ENCODE measurements around the gene TSHZ2.

The TSHZ2 gene

GRCh38 chr20:52972190-52972937 is at the start of gene TSHZ2:
TSS of gene TSHZ2 (plus strand) at chr20:52972358. CDS start at chr20:52973294, 936 bp downstream.
- Histone ChIP-seq H3K27me3 (ENCODE audit: control insufficient read depth, insufficient read depth, low read length) (no peaks in the 10 kb centered on the region; the same call in 1 of the 2 replicates), H3K36me3 (ENCODE audit: control insufficient read depth, insufficient read depth, low read length) (no peaks in the 10 kb centered on the region), H3K27ac (ENCODE audit: low read length) (no peak within 1 kb of the TSS), H3K9me3 (ENCODE audit: control insufficient read depth, insufficient read depth, low read length) (no peaks in the 10 kb centered on the region), H3K4me1 (ENCODE audit: control insufficient read depth, insufficient read depth, low read length) (no peaks in the 10 kb centered on the region), H3K4me3 (ENCODE audit: low read length) (peak within 1 kb of the TSS; percentile 88; the same call in 1 of the 2 replicates)
- WGBS (ENCODE audit: insufficient coverage, insufficient read length) = no CpG with 5 or more reads among the region's 41 CpGs
- DNase-seq (ENCODE audit: low read depth, low spot score) = no peak

- no CpG with 5 or more reads among the region's 2 CpGs for WGBS (ENCODE audit: insufficient coverage, insufficient read length)
- DNase-seq (ENCODE audit: low read depth, low spot score) = no peak
- no peak overlapping the region for H3K27ac ChIP-seq (ENCODE audit: low read length)
- no peaks in the 10 kb centered on the region for H3K36me3 ChIP-seq (ENCODE audit: control insufficient read depth, insufficient read depth, low read length)
- H3K4me1 ChIP-seq (ENCODE audit: control insufficient read depth, insufficient read depth, low read length) = no peaks in the 10 kb centered on the region
- H3K4me3 ChIP-seq (ENCODE audit: low read length) = no peak overlapping the region
- no peaks in the 10 kb centered on the region for H3K9me3 ChIP-seq (ENCODE audit: control insufficient read depth, insufficient read depth, low read length)
- no peaks in the 10 kb centered on the region for H3K27me3 ChIP-seq (ENCODE audit: control insufficient read depth, insufficient read depth, low read length)
Measured at GRCh38 chr20:52922436-52922835, 49.7 kb upstream of the TSHZ2 start.

- H3K27ac ChIP-seq (ENCODE audit: low read length) = no peak overlapping the region
- DNase-seq (ENCODE audit: low read depth, low spot score) = no peak
- no peak overlapping the region for H3K4me3 ChIP-seq (ENCODE audit: low read length)
- 100% methylated on average over 2 of the region's 8 CpGs for WGBS (ENCODE audit: insufficient coverage, insufficient read length)
- no peaks in the 10 kb centered on the region for H3K27me3 ChIP-seq (ENCODE audit: control insufficient read depth, insufficient read depth, low read length)
- H3K4me1 ChIP-seq (ENCODE audit: control insufficient read depth, insufficient read depth, low read length) = no peaks in the 10 kb centered on the region
- H3K36me3 ChIP-seq (ENCODE audit: control insufficient read depth, insufficient read depth, low read length) = no peaks in the 10 kb centered on the region
- H3K9me3 ChIP-seq (ENCODE audit: control insufficient read depth, insufficient read depth, low read length) = no peaks in the 10 kb centered on the region
Measured at GRCh38 chr20:52923123-52923937, 48.8 kb upstream of the TSHZ2 start.

GRCh38 chr20:52924411-52925271 is 47.5 kb upstream of the TSHZ2 start:
- Histone ChIP-seq H3K27me3 (ENCODE audit: control insufficient read depth, insufficient read depth, low read length) (no peaks in the 10 kb centered on the region), H3K36me3 (ENCODE audit: control insufficient read depth, insufficient read depth, low read length) (no peaks in the 10 kb centered on the region), H3K4me3 (ENCODE audit: low read length) (no peak overlapping the region), H3K4me1 (ENCODE audit: control insufficient read depth, insufficient read depth, low read length) (no peaks in the 10 kb centered on the region), H3K9me3 (ENCODE audit: control insufficient read depth, insufficient read depth, low read length) (no peaks in the 10 kb centered on the region), H3K27ac (ENCODE audit: low read length) (no peak overlapping the region)
- no CpG with 5 or more reads among the region's 9 CpGs for WGBS (ENCODE audit: insufficient coverage, insufficient read length)
- no peak for DNase-seq (ENCODE audit: low read depth, low spot score)

GRCh38 chr20:52926505-52926904 is 45.7 kb upstream of the TSHZ2 start:
- no peaks in the 10 kb centered on the region for H3K9me3 ChIP-seq (ENCODE audit: control insufficient read depth, insufficient read depth, low read length)
- H3K27ac ChIP-seq (ENCODE audit: low read length) = no peak overlapping the region
- no CpG with 5 or more reads among the region's 1 CpG for WGBS (ENCODE audit: insufficient coverage, insufficient read length)
- H3K4me1 ChIP-seq (ENCODE audit: control insufficient read depth, insufficient read depth, low read length) = no peaks in the 10 kb centered on the region
- no peak overlapping the region for H3K4me3 ChIP-seq (ENCODE audit: low read length)
- H3K27me3 ChIP-seq (ENCODE audit: control insufficient read depth, insufficient read depth, low read length) = no peaks in the 10 kb centered on the region
- H3K36me3 ChIP-seq (ENCODE audit: control insufficient read depth, insufficient read depth, low read length) = no peaks in the 10 kb centered on the region
- no peak for DNase-seq (ENCODE audit: low read depth, low spot score)

GRCh38 chr20:52933867-52934266 is 38.3 kb upstream of the TSHZ2 start:
- H3K4me3 ChIP-seq (ENCODE audit: low read length) = no peak overlapping the region
- no peaks in the 10 kb centered on the region for H3K9me3 ChIP-seq (ENCODE audit: control insufficient read depth, insufficient read depth, low read length)
- no peaks in the 10 kb centered on the region for H3K4me1 ChIP-seq (ENCODE audit: control insufficient read depth, insufficient read depth, low read length)
- no CpG with 5 or more reads among the region's 1 CpG for WGBS (ENCODE audit: insufficient coverage, insufficient read length)
- H3K27me3 ChIP-seq (ENCODE audit: control insufficient read depth, insufficient read depth, low read length) = no peaks in the 10 kb centered on the region
- H3K27ac ChIP-seq (ENCODE audit: low read length) = no peak overlapping the region
- DNase-seq (ENCODE audit: low read depth, low spot score) = no peak
- H3K36me3 ChIP-seq (ENCODE audit: control insufficient read depth, insufficient read depth, low read length) = no peaks in the 10 kb centered on the region

GRCh38 chr20:52936351-52937340 is 35.5 kb upstream of the TSHZ2 start:
- Histone ChIP-seq H3K4me1 (ENCODE audit: control insufficient read depth, insufficient read depth, low read length) (no peaks in the 10 kb centered on the region), H3K36me3 (ENCODE audit: control insufficient read depth, insufficient read depth, low read length) (no peaks in the 10 kb centered on the region), H3K27me3 (ENCODE audit: control insufficient read depth, insufficient read depth, low read length) (no peaks in the 10 kb centered on the region), H3K9me3 (ENCODE audit: control insufficient read depth, insufficient read depth, low read length) (no peaks in the 10 kb centered on the region), H3K27ac (ENCODE audit: low read length) (no peak overlapping the region), H3K4me3 (ENCODE audit: low read length) (no peak overlapping the region)
- no CpG with 5 or more reads among the region's 16 CpGs for WGBS (ENCODE audit: insufficient coverage, insufficient read length)
- DNase-seq (ENCODE audit: low read depth, low spot score) = no peak

GRCh38 chr20:52937591-52938100 is 34.5 kb upstream of the TSHZ2 start:
- Histone ChIP-seq H3K36me3 (ENCODE audit: control insufficient read depth, insufficient read depth, low read length) (no peaks in the 10 kb centered on the region), H3K9me3 (ENCODE audit: control insufficient read depth, insufficient read depth, low read length) (no peaks in the 10 kb centered on the region), H3K4me1 (ENCODE audit: control insufficient read depth, insufficient read depth, low read length) (no peaks in the 10 kb centered on the region), H3K27ac (ENCODE audit: low read length) (no peak overlapping the region), H3K27me3 (ENCODE audit: control insufficient read depth, insufficient read depth, low read length) (no peaks in the 10 kb centered on the region), H3K4me3 (ENCODE audit: low read length) (no peak overlapping the region)
- DNase-seq (ENCODE audit: low read depth, low spot score) = no peak
- WGBS (ENCODE audit: insufficient coverage, insufficient read length) = no CpG with 5 or more reads among the region's 6 CpGs

GRCh38 chr20:52939141-52939540 is 33.0 kb upstream of the TSHZ2 start:
- Histone ChIP-seq H3K9me3 (ENCODE audit: control insufficient read depth, insufficient read depth, low read length) (no peaks in the 10 kb centered on the region), H3K36me3 (ENCODE audit: control insufficient read depth, insufficient read depth, low read length) (no peaks in the 10 kb centered on the region), H3K27ac (ENCODE audit: low read length) (no peak overlapping the region), H3K27me3 (ENCODE audit: control insufficient read depth, insufficient read depth, low read length) (no peaks in the 10 kb centered on the region), H3K4me1 (ENCODE audit: control insufficient read depth, insufficient read depth, low read length) (no peaks in the 10 kb centered on the region), H3K4me3 (ENCODE audit: low read length) (no peak overlapping the region)
- no peak for DNase-seq (ENCODE audit: low read depth, low spot score)
- no CpG with 5 or more reads among the region's 4 CpGs for WGBS (ENCODE audit: insufficient coverage, insufficient read length)
